HG03108 (cell line): ENCODE results near the gene HDDC2.
"Not testable (repeated sequence)": the region's sequence is repeated elsewhere in the genome, so short reads cannot be mapped to it uniquely, and the experiment has no call there.

Source experiments
- ATAC-seq: cut with Tn5 transposase; IDR thresholded peaks from one replicate; pipeline ENCODE4 v1.9.1; 2021; ENCODE audit warnings: moderate library complexity; ENCODE audit not compliant: unreplicated experiment

Gene HDDC2

GRCh38 chr6:125307150-125307838, 5.5 kb upstream of the HDDC2 start:
- ATAC-seq, result no peak

GRCh38 chr6:125306756-125307149, 5.0 kb upstream of the HDDC2 start:
- ATAC-seq, result no peak

GRCh38 chr6:125304970-125305660, 3.3 kb upstream of the HDDC2 start:
- no peak for ATAC-seq

- ATAC-seq, result no peak
Measured at GRCh38 chr6:125303512-125303854, 1.7 kb upstream of the HDDC2 start.

GRCh38 chr6:125302840-125303511, 1.2 kb upstream of the HDDC2 start:
- ATAC-seq, result no peak

GRCh38 chr6:125300992-125301434, 754 bp downstream of the HDDC2 start:
- no peak for ATAC-seq

- no peak for ATAC-seq
Measured at GRCh38 chr6:125299257-125299656, 2.5 kb downstream of the HDDC2 start.

- ATAC-seq, result no peak
Measured at GRCh38 chr6:125296471-125296870, 5.3 kb downstream of the HDDC2 start.

- ATAC-seq, result no peak
Measured at GRCh38 chr6:125294925-125295324, 6.8 kb downstream of the HDDC2 start.

- ATAC-seq, result no peak
Measured at GRCh38 chr6:125294036-125294435, 7.7 kb downstream of the HDDC2 start.

GRCh38 chr6:125293587-125293986, 8.2 kb downstream of the HDDC2 start:
- ATAC-seq, result no peak

GRCh38 chr6:125287718-125288117, 14.0 kb downstream of the HDDC2 start:
- ATAC-seq, result no peak

- ATAC-seq, result no peak
Measured at GRCh38 chr6:125285936-125286335, 15.8 kb downstream of the HDDC2 start.

- ATAC-seq, result no peak
Measured at GRCh38 chr6:125285353-125285752, 16.4 kb downstream of the HDDC2 start.

GRCh38 chr6:125282470-125282869, 19.3 kb downstream of the HDDC2 start:
- ATAC-seq, result not testable (repeated sequence)

- ATAC-seq, result not testable (repeated sequence)
Measured at GRCh38 chr6:125280370-125281035, 21.3 kb downstream of the HDDC2 start.

GRCh38 chr6:125279961-125280360, 21.8 kb downstream of the HDDC2 start:
- no peak for ATAC-seq

- no peak for ATAC-seq
Measured at GRCh38 chr6:125277838-125278237, 23.9 kb downstream of the HDDC2 start.

GRCh38 chr6:125275779-125276178, 26.0 kb downstream of the HDDC2 start:
- ATAC-seq, result no peak

- no peak for ATAC-seq
Measured at GRCh38 chr6:125274935-125275334, 26.8 kb downstream of the HDDC2 start.

GRCh38 chr6:125273965-125274364, 27.8 kb downstream of the HDDC2 start:
- no peak for ATAC-seq

GRCh38 chr6:125273251-125273650, 28.5 kb downstream of the HDDC2 start:
- no peak for ATAC-seq
